Measurements from ENCODE around the gene PPT1. TPM values are rescaled to one million over a fixed set of nuclear protein-coding genes. Genes with fewer than 3 reads are reported as not detected.

PPT1 gene
- total RNA-seq, 1 donor from 2014 or later: 84.2 TPM

DNA sequence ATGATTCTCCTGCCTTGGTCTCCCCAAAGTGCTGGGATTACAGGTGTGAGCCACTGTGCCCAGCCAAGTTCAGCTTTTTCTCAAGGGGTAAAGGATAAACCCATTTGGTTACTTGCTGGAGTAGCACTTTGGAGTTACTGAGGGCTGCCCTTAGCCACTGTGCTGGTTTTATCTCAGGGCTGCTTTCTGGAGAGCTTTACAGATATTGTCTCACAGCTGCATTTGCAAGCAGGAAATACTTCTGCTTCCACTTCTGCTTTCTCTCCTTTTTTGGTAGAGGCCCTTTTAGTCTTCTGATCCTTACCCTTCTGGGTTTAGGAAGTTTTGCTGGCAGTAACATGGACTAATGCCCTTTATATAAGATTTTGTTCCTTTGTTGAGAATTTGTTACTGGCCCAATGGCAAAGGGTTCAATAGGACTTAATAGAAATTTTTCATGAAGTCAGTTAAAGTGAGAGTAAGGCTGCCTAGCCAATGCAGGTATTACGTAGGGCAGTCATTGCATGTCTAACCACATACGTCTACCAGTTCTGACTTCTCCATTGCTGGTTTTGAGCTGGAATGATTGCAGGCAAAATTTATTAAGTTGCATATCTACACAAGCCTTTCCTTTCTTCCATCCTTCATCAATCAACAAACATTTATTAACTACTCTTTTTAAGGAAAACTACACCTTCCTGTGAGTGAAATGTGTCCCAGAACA is 32.1 kb downstream of the PPT1 start:
- H3K27ac ChIP-seq: peak overlapping the region in 1 of 2 donors; percentile 10
- no peak for TF ChIP-seq CTCF (IDR thresholded peaks at IDR 0.05)
- peaks cover 7% of the 10 kb centered on the region in 2 donors for H3K4me1 ChIP-seq
- no peak overlapping the region for H3K4me3 ChIP-seq
- intact Hi-C loops (cut with DNase I): no loop called here
- peaks cover 87 to 96% of the 10 kb centered on the region in 2 donors for H3K36me3 ChIP-seq
- no peak for DNase-seq (ENCODE audit: low spot score in 2 of 2)
- no peaks in the 10 kb centered on the region for H3K27me3 ChIP-seq
- H3K9me3 ChIP-seq: no peaks in the 10 kb centered on the region

DNA sequence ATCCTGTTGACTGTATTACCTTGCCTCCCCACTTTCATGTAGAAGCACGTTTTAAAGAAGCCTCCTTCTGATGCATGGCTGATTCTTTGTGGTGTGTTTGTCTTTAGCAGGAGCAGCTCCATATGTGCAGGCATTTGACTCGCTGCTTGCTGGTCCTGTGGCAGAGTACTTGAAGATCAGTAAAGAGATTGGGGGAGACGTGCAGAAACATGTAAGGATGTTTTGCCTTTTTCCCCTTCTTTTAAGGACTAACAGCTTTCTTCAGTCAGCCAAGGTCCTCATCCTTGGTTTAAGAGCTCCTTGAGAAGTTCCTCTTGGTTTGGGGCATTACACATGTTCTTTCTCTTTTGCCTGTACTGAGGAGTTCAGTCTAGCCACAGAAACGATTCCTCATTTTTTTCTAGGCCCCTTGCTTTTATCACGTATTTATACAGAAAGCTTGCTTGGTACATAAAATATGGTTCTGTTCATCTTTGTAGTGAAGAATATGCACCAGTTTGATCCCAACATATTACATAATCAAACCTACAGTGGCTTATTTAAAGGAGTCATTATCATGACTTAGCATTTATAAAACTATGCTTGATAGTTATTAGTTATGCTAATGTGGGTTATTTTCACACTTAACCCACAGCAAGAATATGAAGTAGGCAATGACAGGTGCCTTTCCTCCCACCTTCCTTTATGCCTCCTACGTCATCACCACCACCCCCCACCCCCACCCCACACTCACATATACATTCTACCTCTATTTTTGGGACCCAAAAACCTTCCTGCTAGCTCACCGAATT is 36.9 kb downstream of the PPT1 start:
- Histone ChIP-seq H3K9me3 (no peaks in the 10 kb centered on the region), H3K27me3 (no peaks in the 10 kb centered on the region), H3K36me3 (peaks cover 43 to 64% of the 10 kb centered on the region in 2 donors), H3K27ac (peak overlapping the region; percentile 36), H3K4me3 (peak overlapping the region in 1 of 2 donors; percentile 1), H3K4me1 (peaks cover 15 to 43% of the 10 kb centered on the region in 2 donors)
- TF ChIP-seq CTCF (IDR thresholded peaks at IDR 0.05): no peak
- DNase-seq (ENCODE audit: low spot score in 2 of 2): no peak
- intact Hi-C loops (cut with DNase I): no loop called here

DNA sequence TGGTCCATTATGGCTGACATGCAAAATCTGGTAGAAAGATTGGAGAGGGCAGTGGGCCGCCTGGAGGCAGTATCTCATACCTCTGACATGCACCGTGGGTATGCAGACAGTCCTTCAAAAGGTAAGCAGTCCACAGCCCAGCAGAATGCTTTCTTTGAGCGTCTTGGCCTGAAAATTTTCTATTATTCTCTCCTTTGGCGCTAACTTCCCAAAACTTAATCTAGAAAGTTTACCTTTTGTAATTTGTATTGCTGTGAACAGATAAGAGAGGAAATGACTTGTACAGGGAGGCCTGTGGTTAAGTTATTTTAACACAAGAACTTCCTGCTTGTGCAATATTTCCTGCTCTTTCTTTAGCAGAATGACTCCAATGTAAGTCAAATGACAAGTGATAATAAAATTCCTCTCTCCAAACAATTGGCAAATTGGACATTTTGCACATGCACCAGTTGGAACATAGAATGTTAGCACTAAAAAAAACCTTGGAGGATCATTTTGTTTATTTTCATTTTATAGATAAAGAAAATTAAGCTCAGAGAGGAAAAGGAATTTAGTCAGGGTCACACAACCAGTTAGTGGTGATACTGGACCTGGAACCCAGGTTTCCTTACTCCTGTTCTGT is 37.6 kb downstream of the PPT1 start:
- DNase-seq (ENCODE audit: low spot score in 2 of 2): no peak
- Histone ChIP-seq H3K4me3 (peak overlapping the region in 1 of 2 donors; percentile 1), H3K4me1 (peaks cover 15 to 47% of the 10 kb centered on the region in 2 donors), H3K9me3 (no peaks in the 10 kb centered on the region), H3K27me3 (no peaks in the 10 kb centered on the region), H3K27ac (peak overlapping the region; percentile 36), H3K36me3 (peaks cover 36 to 57% of the 10 kb centered on the region in 2 donors)
- intact Hi-C loops (cut with DNase I): no loop called here
- TF ChIP-seq CTCF (IDR thresholded peaks at IDR 0.05): no peak

DNA sequence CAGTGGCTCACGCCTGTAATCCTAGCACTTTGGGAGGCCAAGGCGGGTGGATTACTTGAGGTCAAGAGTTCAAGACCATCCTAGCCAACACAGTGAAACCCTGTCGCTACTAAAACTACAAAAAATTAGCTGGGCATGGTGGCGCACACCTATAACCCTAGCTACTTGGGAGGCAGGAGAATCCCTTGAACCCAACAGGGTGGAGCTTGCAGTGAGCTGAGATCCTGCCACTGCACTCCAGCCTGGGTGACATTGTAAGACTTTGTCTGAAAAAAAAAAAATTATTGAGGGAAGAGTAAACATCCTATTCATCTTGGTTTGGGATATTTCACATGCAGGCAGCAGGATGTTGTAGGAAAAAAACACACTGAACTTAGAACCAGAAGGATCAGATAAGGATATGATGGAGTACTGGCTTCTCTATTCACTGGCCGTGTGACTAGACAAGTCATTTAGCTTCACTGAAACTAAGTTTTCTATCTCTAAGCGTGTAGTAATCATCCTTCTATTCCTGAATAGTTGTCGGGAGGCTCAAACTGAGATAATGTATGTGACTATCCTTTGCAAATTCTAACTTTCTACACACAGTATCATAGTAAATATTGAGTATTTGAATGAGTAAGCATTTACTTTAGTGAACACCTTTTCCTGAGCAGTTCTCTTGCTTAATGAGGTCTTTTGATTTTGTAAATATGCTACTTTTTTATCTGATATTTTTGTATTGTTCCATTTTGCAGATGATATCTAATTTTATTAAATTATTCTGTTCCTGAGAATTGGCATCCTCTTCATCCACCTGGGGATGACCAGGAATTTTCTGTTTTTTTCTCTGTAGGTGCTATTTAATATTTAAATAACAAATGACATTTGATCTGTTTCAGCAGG is 38.4 kb downstream of the PPT1 start:
- Histone ChIP-seq H3K27me3 (no peaks in the 10 kb centered on the region), H3K4me3 (no peak overlapping the region), H3K27ac (peak overlapping the region; percentile 36 to 37), H3K4me1 (peaks cover 15 to 48% of the 10 kb centered on the region in 2 donors), H3K9me3 (no peaks in the 10 kb centered on the region), H3K36me3 (peaks cover 28 to 49% of the 10 kb centered on the region in 2 donors)
- no peak for TF ChIP-seq CTCF (IDR thresholded peaks at IDR 0.05)
- DNase-seq (ENCODE audit: low spot score in 2 of 2): no peak
- intact Hi-C loops (cut with DNase I): no loop called here

DNA sequence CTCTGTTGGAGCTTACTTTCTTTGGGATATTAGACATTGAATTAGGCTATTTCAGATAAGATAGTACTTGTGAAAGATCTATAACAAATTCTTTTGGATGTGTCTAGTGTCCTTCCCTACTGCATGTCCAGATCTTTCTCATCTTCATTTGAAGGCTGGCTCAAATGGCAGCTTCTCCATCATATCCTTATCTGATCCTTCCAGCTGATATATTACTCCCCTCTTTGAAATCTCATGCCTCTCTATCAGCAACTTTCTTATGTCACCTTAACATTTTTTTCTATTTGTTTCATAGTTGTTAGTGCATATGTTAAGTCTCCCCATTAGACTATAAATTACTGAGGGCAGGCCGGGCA is 39.0 kb downstream of the PPT1 start:
- Histone ChIP-seq H3K4me1 (peaks cover 15 to 55% of the 10 kb centered on the region in 2 donors), H3K4me3 (no peak overlapping the region), H3K36me3 (peaks cover 22 to 44% of the 10 kb centered on the region in 2 donors), H3K27ac (peak overlapping the region; percentile 36 to 37), H3K27me3 (no peaks in the 10 kb centered on the region), H3K9me3 (no peaks in the 10 kb centered on the region)
- TF ChIP-seq CTCF (IDR thresholded peaks at IDR 0.05): no peak
- intact Hi-C loops (cut with DNase I): no loop called here
- DNase-seq (ENCODE audit: low spot score in 2 of 2): no peak
